AG20443 (cell line): ENCODE results near the gene DDX39A.
A peak's percentile ranks its signal among the peaks of the same experiment; 100 is the strongest.
"Not testable (repeated sequence)": the region's sequence is repeated elsewhere in the genome, so short reads cannot be mapped to it uniquely, and the experiment has no call there.

ENCODE experiments used
- DNase-seq: peaks from one replicate; pipeline ENCODE4 v3.0.0; 2012; ENCODE audit warnings: low spot score, mixed read lengths

The DDX39A gene

DNA sequence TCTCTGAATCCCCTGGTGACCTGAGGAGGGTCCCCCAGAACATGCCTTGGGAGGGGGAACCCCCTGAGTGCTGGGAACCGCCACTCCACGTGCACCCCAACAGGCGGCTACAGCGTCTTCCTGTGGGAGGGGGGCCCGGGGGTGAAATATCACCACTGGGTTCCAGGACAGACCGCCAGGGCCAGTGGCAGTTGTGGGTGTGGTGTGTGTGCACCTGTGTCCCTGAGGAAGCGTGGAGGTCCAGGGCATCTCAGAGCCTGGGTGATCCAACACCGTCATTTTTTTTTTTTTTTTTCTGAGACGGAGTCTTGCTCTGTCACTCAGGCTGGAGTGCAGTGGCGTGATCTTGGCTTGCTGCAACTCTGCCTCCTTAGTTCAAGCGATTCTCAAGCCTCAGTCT is 33.6 kb downstream of the DDX39A start:
- no peak for DNase-seq

GRCh38 chr19:14383661-14384555 is 35.2 kb downstream of the DDX39A start:
- peak; percentile 83 for DNase-seq

DNA sequence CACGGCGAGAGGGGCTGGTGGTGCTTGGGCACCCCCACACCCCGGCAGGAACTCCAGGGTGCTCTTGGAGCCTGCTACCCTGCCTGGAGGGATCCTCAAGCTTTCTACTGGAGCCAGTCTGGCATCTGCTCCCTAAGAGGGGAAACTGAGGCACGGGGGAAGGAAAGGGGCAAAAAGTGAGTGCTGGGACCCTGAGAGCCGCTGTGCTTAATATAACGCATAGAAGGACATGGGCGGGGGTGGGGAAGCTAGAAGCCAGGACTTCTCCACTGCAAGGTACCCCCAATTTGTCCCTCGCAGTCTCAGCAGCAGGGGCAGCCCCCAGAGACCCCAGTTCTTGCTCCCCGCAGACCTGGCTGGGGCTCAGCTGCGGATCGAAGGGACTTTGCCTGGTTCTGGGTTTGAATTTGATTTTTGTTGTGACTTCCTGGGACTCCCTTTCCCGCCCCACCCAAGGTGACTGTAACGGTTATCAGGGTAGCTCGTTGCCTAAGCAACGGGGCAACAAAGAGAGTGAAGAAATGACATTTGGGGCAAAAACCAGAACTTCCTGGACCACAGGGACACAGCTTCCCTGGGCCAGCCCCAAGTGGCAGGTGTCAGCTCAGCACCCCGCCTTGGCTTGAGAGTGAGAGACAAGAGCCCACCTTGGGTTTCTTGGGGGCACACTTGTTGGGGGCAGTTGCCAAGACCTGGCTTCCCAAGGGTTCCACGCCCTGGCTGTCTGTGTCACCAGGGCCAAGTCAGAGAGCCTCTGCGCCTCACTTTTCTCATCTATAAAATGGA is 37.3 kb downstream of the DDX39A start:
- peak; percentile 66 for DNase-seq

GRCh38 chr19:14379294-14380065 is 39.7 kb downstream of the DDX39A start:
- no peak for DNase-seq

GRCh38 chr19:14378890-14379289 is 40.3 kb downstream of the DDX39A start:
- DNase-seq, result no peak

- DNase-seq, result no peak
Measured at GRCh38 chr19:14377883-14378328, 41.2 kb downstream of the DDX39A start.

DNA sequence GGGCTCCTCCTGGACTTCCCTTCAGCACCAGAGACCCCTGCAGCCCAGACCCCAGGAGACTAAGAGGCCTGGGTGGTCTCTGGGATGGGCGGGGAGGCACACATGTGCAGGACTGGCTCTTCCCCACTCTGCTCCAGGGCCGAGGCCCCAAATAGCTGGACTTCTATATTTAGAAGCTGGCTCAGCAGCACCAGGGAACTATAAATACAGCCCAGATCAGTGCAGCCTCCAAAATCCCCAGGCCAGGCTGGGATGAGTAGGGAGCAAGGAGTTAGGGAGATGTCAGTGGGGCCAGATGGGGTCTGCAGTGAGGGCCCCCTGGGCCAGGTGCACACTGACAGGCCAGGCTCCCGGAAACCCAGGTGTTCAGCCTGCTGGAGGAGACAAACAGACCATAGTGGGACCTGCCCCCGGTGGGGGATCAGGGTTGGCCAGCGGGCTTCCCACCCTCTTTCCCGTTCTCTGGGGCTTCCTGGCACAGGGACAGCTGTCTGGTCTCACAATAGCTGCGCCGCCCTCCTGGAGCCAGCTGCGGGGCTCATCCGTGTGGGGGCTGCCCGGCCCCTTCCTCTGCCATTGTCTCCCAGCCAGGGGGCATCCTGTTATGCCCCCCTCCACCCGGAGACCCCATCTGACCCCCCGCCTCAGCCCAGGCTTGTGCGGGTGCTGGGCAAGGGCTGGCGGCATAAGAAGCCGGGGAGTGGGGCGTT is 43.4 kb downstream of the DDX39A start:
- DNase-seq, result peak; percentile 51

DNA sequence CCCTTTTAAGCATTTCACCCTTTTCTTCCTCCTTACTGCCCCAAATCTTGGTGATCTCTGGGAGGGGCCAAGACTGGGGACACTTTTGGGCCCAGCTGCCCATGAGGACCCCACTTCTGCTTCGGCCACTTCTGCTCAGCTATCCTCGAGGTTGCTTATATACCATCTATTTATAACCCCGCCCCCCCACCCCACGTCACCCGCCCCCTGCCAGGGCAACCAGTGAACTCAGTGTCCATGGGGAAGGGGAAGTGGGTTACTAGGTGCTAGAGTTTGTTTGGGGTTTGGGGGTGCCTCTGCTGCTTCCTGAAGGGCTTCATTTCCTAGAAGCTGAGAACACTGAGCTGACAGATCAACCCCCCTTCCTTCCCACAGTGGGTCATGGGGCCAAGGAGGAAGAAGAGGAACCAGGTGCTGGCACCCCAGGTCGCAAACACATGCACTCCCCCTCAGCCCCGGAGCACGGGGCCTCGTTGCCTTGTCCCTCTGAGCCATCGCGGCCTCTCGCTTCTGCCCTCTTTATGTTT is 44.0 kb downstream of the DDX39A start:
- no peak for DNase-seq

GRCh38 chr19:14374313-14374712 is 44.8 kb downstream of the DDX39A start:
- not testable (repeated sequence) for DNase-seq

DNA sequence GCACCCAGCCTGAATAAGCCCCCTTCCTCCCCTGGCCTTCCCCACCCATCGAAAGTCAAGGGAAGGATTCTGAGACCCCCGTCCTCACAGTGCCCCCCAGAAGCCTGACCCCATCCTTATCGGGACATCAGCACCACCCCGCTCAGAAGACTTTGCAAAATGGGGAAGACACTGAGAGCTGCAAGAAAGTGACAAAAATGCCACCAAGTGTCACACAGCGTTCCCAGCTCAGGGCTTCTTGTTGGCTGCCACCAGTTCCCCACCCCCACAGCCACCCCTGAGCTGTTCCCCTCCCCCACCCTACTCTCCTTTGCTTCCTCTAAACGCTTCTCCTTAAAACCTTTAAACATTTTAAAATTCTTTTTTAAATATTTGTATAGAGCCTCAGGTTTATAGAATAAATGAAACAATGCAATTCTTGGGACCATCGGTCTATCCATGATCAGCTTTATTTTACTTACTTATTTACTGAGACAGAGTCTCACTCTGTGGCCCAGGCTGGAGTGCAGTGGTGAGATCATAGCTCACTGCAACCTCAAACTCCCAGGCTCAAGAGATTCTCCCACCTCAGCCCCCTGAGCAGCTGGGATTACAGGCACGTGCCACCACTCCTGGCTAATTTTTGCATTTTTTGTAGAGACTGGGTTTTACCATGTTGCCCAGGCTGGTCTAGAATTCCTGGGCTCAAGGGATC is 46.6 kb downstream of the DDX39A start:
- not testable (repeated sequence) for DNase-seq

DNA sequence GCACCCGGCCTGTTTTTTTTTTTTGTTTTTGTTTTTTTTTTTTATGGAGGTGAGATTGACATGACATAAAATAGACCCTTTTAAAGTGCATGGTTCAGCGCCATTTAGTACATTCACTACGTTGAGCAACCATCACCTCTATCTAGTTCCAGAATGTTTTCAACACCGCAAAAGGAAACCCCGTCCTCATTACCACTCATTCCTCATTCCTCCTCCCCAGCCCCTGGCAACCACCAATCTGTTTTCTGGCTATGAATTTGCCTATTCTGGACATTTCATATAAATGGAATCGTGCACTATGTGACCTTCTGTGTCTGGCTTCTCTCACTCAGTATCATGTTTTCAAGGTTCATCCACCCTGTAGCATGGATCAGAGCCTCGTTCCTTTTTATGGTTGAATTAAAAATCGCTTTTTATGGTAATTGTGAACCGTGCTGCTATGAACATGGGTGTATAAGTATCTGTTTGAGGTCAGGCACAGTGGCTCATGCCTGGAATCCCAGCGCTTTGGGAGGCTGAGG is 47.8 kb downstream of the DDX39A start:
- no peak for DNase-seq

DNA sequence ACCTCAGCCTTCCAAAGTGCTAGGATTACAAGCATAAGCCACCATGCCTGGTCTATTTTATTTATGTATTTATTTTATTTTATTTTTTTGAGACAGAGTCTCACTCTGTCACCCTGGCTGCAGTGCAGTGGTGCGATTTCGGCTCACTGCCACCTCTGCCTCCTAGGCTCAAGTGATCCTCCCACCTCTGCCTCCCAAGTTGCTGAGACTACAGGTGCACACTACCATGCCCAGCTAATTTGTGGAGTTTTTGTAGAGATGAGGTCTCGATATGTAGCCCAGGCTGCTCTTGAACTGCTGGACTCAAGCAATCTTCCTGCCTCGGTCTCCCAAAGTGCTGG is 48.2 kb downstream of the DDX39A start:
- no peak for DNase-seq

DNA sequence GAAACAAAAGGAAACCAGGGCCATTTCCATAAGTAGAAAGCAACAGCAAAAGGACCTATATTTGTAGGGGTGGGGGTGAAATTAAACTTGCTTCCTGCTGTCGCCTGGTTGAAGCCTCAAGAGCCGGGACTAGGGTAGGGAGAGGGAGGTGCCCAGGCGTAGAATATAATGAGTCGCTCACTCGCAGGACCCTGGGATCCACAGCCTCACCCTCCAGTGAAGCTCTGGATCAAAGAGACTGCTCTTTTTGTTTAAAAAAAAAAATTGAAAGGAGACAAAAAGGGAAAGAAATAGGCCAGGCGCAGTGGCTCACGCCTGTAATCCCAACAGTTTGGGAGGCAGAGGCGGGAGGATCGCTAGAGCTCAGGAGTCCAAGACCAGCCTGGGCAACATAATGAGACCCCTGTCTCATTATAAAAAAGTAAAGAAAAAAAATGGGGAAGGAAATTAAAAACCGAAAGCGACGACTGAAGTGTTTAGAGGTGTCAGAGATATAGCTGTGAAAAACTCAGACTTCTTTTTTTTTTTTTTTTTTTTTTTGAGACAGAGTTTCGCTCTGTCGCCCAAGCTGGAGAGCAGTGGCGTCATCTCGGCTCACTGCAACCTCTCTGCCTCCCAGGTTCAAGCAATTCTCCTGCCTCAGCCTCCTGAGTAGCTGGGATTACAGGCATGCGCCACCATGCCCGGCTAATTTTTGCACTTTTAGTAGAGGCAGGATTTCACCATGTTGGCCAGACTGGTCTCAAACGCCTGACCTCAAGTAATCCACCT is 48.8 kb downstream of the DDX39A start:
- no peak for DNase-seq

- DNase-seq, result peak; percentile 60
Measured at GRCh38 chr19:14369399-14370168, 49.6 kb downstream of the DDX39A start.

GRCh38 chr19:14368011-14368513 is 51.1 kb downstream of the DDX39A start:
- DNase-seq, result no peak

DNA sequence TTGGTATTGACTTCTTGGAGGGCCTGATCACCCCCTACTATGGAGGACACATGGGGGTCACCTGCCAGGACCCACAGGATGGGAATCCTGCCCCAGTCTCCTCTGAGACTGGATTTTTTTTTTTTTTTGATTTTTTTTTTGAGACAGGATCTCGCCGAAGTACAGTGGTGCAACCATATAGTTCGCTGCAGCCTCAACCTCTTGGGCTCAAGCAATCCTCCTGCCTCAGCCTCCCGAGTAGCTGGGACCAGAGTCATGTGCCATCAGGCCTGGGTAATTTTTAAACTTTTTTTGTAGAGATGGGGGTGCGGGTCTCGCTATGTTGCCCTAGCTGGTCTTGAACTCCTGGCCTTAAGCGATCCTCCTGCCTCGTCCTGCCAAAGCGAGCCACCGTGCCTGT is 52.1 kb downstream of the DDX39A start:
- DNase-seq, result no peak

GRCh38 chr19:14366529-14366928 is 52.6 kb downstream of the DDX39A start:
- peak; percentile 43 for DNase-seq

DNA sequence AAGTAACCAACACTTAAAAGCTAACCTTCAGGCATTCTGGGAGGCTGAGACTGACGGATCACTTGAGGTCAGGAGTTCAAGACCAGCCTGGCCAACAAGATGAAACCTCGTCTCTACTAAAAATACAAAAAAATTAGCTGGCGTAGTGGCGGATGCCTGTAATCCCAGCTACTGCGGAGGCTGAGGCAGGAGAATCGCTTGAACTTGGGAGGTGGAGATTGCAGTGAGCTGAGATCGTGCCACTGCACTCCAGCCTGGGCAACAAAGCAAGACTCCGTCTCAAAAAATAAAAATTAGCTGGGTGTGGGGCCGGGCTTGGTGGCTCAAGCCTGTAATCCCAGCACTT is 55.1 kb downstream of the DDX39A start:
- not testable (repeated sequence) for DNase-seq
